ENCODE data around the gene MAPK1.

- TF ChIP-seq MXI1 (IDR thresholded peaks at IDR 0.05; ENCODE audit: low read depth, low read length) (no peak), EZH2 (IDR thresholded peaks at IDR 0.05; ENCODE audit: borderline replicate concordance, low read depth, low read length) (no peak), PHF20 (IDR thresholded peaks at IDR 0.05; ENCODE audit: partially characterized antibody) (no peak)
These were observed 11.8 kb downstream of the MAPK1 start for GRCh38 chr22:21855676-21856075.
